IPS-NIHi7 (cell line): ENCODE data around the gene GYPC.

ENCODE experiments used
- DNase-seq: peaks from one replicate; pipeline ENCODE4 v3.0.0; 2012; ENCODE audit warnings: mixed read lengths; ENCODE audit errors: extremely low spot score

Gene GYPC

DNA sequence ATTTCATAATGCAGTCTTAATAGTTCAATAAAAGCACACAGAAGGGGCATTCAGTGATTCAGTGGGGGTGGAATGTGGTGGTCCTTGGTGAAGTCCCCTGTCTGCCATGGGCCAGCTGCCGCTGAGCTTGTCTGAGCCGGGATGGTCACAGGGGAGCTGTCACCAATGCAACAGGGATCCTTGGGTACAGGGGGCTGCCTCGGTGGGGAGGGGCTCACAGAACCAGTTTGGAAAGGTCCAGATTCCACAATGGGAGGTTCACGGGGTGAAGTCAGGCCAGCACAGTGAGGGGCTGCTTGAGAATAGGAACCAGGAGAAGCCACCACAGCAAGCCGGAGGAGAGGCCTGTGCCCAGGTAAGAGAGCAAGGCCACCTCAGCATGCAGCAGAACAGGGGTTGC, 75.4 kb downstream of the GYPC start:
- no peak for DNase-seq

DNA sequence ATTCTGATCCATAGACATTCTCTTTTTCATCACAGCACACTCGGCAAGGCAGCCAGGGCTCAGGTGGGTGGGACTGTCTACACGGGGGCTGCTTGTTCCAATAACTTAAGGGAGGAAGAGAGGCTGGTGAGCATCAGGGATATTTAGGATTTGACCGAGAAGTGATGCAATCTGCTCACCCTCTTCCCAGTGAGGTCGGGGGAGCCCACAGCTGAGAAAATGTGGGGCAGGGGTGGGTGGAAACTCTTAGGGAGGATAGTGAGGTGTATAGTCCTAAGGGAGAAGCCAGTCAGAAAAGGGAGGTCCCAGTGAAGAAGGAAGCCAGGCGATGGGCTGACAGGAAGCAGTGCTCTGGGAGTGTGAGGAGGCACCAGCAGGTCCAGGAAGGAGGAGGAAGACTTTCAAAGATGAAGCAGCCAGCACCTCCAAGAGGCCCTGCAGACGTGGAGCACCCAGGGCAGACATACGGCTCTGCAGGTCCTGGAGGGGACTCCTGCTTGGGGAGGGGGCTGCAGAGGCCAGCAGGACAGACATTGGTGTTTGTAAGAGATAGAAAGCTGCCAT, 76.8 kb downstream of the GYPC start:
- DNase-seq = no peak

DNA sequence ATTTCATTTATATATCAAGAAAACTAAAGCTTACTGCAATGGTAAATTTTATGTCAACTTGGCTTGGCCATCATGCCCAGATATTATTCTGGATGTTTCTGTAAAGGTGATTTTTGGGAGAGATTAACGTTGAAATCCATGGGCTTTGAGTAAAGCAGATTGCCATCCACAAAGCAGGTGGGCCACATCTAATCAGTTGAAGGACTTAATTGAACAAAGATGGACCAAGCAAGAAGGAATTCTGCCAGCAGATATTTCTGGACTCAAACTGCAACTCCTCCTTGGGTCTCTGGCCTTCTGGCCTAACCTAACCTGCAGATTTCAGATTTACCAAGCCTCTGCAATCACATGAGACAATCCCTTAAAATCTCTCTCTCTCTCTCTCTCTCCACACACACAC, 77.8 kb downstream of the GYPC start:
- DNase-seq = no peak

DNA sequence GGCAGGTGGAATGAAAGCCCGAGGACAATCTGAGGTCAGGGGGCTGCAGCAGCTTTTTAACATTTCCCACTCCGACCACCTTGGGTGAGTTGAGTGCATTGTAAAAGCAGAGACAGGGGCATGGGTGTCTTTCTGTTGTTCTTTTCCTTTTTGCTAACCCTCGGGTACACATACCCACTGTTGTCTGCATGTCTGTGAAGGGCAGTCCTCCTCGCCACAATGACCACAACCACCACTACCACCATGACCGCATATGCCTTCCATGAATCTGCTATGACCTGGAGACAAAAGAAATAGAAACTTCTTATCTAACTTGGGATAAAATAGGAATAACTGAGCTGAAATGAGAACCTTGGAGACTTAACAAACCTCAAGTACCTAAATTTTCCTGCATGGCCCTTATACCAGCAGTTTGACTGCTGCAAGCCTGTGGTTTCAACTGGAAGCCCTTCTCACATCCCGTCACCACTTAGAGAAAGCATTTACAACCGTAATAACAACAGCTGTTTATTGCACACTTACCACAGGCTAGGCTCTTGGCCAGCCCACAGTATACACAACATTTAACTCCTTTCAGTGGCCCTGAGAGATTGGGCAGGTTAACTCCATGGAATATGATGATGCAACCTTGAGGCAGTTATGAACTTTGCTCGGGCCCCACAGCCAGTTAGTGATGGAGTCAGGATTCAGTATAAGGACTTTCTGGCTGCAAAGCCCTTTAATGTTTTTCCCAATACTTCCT, 80.3 kb downstream of the GYPC start:
- DNase-seq = no peak

DNA sequence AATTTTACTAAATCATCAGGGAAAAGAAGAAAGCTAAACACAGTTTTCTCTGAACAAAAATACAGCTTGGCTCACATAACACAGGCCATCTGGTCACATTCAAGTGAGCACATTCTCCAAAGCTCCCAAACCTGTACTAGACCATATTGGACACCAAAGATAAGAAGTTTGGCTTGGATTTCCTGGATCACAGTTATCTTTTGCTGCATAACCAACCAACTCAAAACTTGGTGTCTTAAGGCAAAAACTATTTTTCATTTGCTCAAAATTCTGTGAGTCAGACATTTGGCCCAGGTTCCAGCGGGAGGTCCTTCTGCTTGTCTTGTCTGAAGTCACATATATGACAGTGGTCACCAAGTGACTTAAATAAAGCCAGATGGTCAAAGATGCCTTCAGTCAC, 83.2 kb downstream of the GYPC start:
- DNase-seq = no peak

DNA sequence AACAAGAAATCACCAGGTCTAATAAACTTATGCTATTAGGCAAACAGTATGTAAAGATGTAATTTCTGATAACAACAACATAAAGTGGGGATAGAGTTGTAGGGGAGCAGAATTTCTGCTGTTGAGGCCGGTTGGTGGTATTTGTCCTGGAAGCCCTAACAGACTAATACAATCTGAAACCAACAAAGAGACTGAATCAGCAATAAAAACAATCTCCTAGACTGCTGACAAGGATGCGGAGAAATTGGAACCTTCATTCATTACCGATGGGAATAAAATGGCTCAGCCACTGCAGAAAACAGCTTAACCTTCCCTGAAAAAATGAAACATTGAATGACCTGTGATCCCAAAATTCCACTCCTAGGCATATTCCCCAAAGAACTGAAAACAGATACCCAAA, 88.7 kb downstream of the GYPC start:
- no peak for DNase-seq
